ENCODE results near the gene DYNC1LI1. TPM values are rescaled to one million over a fixed set of nuclear protein-coding genes. Genes with fewer than 3 reads are reported as not detected.

DYNC1LI1 gene
- polyA plus RNA-seq, 1 donor (not counting 4 experiments of a cell fraction or from before 2014, with no cell fraction given) = 64.4 TPM

GRCh38 chr3:32607522-32607921 lies 36.9 kb upstream of the DYNC1LI1 start:
- H3K4me1 ChIP-seq (ENCODE audit: control insufficient read depth, extremely low read depth, insufficient read depth, low read length) = no peaks in the 10 kb centered on the region

GRCh38 chr3:32606960-32607359 lies 36.3 kb upstream of the DYNC1LI1 start:
- Histone ChIP-seq H3K4me2 (ENCODE audit: control insufficient read depth, extremely low read depth, insufficient read depth, low read depth, low read length) (no peak overlapping the region), H3K79me2 (ENCODE audit: control insufficient read depth, insufficient read depth, low read length) (no peaks in the 10 kb centered on the region), H3K4me3 (ENCODE audit: control insufficient read depth in 2 of 3, extremely low read depth in 1 of 3, insufficient read depth in 2 of 3, low read depth in 1 of 3, low read length in 3 of 3) (no peak overlapping the region), H3K4me1 (ENCODE audit: control insufficient read depth, extremely low read depth, insufficient read depth, low read length) (no peaks in the 10 kb centered on the region), H3K27ac (ENCODE audit: control insufficient read depth, insufficient read depth, low read length) (no peak overlapping the region), H3K9me1 (ENCODE audit: control insufficient read depth, extremely low read depth, insufficient read depth, low read length) (no peaks in the 10 kb centered on the region), H2AFZ (ENCODE audit: control insufficient read depth, low read length) (no peak overlapping the region), H3K27me3 (ENCODE audit: control insufficient read depth, extremely low read depth, insufficient read depth, low read length) (peaks cover 3% of the 10 kb centered on the region), H4K20me1 (ENCODE audit: control insufficient read depth, extremely low read depth, insufficient read depth, low read length) (no peaks in the 10 kb centered on the region), H3K9me3 (ENCODE audit: control insufficient read depth, low read depth, low read length) (no peaks in the 10 kb centered on the region), H3K36me3 (ENCODE audit: control insufficient read depth in 2 of 2, extremely low read depth in 1 of 2, insufficient read depth in 2 of 2, low read length in 2 of 2) (no peaks in the 10 kb centered on the region), H3K9ac (ENCODE audit: control insufficient read depth, extremely low read depth, insufficient read depth, low read length) (no peak overlapping the region)
- DNase-seq (ENCODE audit: low read depth, low spot score) (no peak), FAIRE-seq (peak; percentile 29)
- dilution Hi-C loops (cut with MboI; ENCODE audit: extremely low pct_ligation_motif_present, low sequenced_read_pairs) = no loop called here
- no peak for TF ChIP-seq EZH2 (IDR thresholded peaks at IDR 0.05; ENCODE audit: low read length)
- TF ChIP-seq CTCF (optimal IDR thresholded peaks at IDR 0.05 in 1 of 3, IDR thresholded peaks at IDR 0.05 in 1 of 3, conservative IDR thresholded peaks at IDR 0.05 in 1 of 3; ENCODE audit: extremely low read depth in 1 of 3, insufficient read depth in 2 of 3, low read length in 3 of 3) = no peak

More at GRCh38 chr3:32607522-32607921, 36.9 kb upstream of the DYNC1LI1 start:
- no peak for TF ChIP-seq EZH2 (IDR thresholded peaks at IDR 0.05; ENCODE audit: low read length)
- TF ChIP-seq CTCF (optimal IDR thresholded peaks at IDR 0.05 in 1 of 3, IDR thresholded peaks at IDR 0.05 in 1 of 3, conservative IDR thresholded peaks at IDR 0.05 in 1 of 3; ENCODE audit: extremely low read depth in 1 of 3, insufficient read depth in 2 of 3, low read length in 3 of 3) = no peak
- Histone ChIP-seq H3K27me3 (ENCODE audit: control insufficient read depth, extremely low read depth, insufficient read depth, low read length) (no peaks in the 10 kb centered on the region), H3K9me3 (ENCODE audit: control insufficient read depth, low read depth, low read length) (no peaks in the 10 kb centered on the region), H3K79me2 (ENCODE audit: control insufficient read depth, insufficient read depth, low read length) (no peaks in the 10 kb centered on the region), H3K4me2 (ENCODE audit: control insufficient read depth, extremely low read depth, insufficient read depth, low read depth, low read length) (no peak overlapping the region), H3K4me3 (ENCODE audit: control insufficient read depth in 2 of 3, extremely low read depth in 1 of 3, insufficient read depth in 2 of 3, low read depth in 1 of 3, low read length in 3 of 3) (no peak overlapping the region), H4K20me1 (ENCODE audit: control insufficient read depth, extremely low read depth, insufficient read depth, low read length) (no peaks in the 10 kb centered on the region), H3K27ac (ENCODE audit: control insufficient read depth, insufficient read depth, low read length) (no peak overlapping the region), H3K36me3 (ENCODE audit: control insufficient read depth in 2 of 2, extremely low read depth in 1 of 2, insufficient read depth in 2 of 2, low read length in 2 of 2) (no peaks in the 10 kb centered on the region), H3K9me1 (ENCODE audit: control insufficient read depth, extremely low read depth, insufficient read depth, low read length) (no peaks in the 10 kb centered on the region), H2AFZ (ENCODE audit: control insufficient read depth, low read length) (no peak overlapping the region), H3K9ac (ENCODE audit: control insufficient read depth, extremely low read depth, insufficient read depth, low read length) (no peak overlapping the region)
- DNase-seq (ENCODE audit: low read depth, low spot score) = no peak
- dilution Hi-C loops (cut with MboI; ENCODE audit: extremely low pct_ligation_motif_present, low sequenced_read_pairs) = no loop called here
- no peak for FAIRE-seq
